Spleen (tissue), 7 donors: Measurements from ENCODE around the gene RAB29.

ENCODE experiments used
- POLR2AphosphoS5 ChIP-seq, 3 donors: sonication (generic); formaldehyde crosslinking; IDR thresholded peaks; one replicate each; pipeline ENCODE4 v1.5.1; 2017; ENCODE audit warnings: antibody characterized with exemption in 3 of 3
- TF ChIP-seq, protein P1 (sequence below), 11 experiments: fragments of 200-600 bp in 7 of 11; fragments of 450-650 bp in 4 of 11; sonication (generic) in 4 of 11; IDR thresholded peaks in 8 of 11; conservative IDR thresholded peaks in 3 of 11; 1 replicate in 7 of 11; 2 replicates in 4 of 11; pipeline versions ENCODE4 v1.4.0 to v1.8.0; 2016 to 2021; ENCODE audit warnings: antibody characterized with exemption in 11 of 11, inconsistent platforms in 4 of 11, mild to moderate bottlenecking in 1 of 11
- donor health status: DM: no; HTN: no; CAD: no; lungs with moderate emphysema.
- donor health status: DM: no; HTN: no; CAD: no.
- donor health status: DM: no; HTN: no; CAD: no.

DNA sequence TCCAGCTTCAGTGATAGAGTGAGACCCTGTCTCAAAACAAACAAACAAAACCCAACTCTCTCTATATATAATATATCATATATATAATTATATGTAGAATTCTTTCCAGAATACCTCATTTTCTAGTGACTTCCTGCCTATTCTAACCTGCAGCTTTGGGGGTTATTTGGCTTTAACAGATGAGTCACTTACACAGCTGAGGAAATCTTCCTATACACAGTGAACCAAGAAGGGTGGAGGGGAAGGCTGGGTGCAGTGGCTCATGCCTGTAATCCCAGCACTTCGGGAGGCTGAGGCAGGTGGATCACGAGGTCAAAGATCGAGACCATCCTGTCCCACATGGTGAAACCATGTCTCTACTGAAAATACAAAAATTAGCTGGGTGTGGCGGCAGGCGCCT, 9.2 kb downstream of the RAB29 start:
- TF ChIP-seq, protein P1, sequence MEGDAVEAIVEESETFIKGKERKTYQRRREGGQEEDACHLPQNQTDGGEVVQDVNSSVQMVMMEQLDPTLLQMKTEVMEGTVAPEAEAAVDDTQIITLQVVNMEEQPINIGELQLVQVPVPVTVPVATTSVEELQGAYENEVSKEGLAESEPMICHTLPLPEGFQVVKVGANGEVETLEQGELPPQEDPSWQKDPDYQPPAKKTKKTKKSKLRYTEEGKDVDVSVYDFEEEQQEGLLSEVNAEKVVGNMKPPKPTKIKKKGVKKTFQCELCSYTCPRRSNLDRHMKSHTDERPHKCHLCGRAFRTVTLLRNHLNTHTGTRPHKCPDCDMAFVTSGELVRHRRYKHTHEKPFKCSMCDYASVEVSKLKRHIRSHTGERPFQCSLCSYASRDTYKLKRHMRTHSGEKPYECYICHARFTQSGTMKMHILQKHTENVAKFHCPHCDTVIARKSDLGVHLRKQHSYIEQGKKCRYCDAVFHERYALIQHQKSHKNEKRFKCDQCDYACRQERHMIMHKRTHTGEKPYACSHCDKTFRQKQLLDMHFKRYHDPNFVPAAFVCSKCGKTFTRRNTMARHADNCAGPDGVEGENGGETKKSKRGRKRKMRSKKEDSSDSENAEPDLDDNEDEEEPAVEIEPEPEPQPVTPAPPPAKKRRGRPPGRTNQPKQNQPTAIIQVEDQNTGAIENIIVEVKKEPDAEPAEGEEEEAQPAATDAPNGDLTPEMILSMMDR (IDR thresholded peaks at IDR 0.05 in 8 of 11, conservative IDR thresholded peaks at IDR 0.05 in 3 of 11): no peak
- no peak for TF ChIP-seq POLR2AphosphoS5 (IDR thresholded peaks at IDR 0.05)
